Measurements from ENCODE around the gene HPDL. TPM values are rescaled to one million over a fixed set of nuclear protein-coding genes. Genes with fewer than 3 reads are reported as not detected.

HPDL gene
- total RNA-seq, 4 donors from 2014 or later, result 0.22 TPM; not detected in 3

DNA sequence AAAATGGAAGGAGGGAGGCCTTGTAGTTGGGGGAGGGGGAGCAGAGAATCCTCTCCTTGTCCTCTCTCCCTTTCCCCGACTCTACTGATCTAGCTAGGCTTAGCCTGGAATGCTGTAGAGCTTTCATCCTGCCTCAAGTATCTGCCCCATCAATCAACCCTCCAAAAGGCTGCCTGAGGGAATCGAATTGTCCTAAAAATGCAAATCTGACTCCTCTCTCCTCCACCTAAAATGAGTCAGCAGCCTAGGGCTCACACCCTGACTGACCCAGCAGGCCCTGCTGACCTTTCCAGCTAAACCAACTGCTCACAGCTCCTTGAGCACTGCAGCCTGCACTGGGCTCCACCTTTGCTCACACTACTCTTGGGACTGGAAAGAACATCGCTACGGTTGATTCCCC lies 2.8 kb downstream of the HPDL start:
- TF ChIP-seq, protein P1, sequence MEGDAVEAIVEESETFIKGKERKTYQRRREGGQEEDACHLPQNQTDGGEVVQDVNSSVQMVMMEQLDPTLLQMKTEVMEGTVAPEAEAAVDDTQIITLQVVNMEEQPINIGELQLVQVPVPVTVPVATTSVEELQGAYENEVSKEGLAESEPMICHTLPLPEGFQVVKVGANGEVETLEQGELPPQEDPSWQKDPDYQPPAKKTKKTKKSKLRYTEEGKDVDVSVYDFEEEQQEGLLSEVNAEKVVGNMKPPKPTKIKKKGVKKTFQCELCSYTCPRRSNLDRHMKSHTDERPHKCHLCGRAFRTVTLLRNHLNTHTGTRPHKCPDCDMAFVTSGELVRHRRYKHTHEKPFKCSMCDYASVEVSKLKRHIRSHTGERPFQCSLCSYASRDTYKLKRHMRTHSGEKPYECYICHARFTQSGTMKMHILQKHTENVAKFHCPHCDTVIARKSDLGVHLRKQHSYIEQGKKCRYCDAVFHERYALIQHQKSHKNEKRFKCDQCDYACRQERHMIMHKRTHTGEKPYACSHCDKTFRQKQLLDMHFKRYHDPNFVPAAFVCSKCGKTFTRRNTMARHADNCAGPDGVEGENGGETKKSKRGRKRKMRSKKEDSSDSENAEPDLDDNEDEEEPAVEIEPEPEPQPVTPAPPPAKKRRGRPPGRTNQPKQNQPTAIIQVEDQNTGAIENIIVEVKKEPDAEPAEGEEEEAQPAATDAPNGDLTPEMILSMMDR (IDR thresholded peaks at IDR 0.05; ENCODE audit: low read depth), result no peak

DNA sequence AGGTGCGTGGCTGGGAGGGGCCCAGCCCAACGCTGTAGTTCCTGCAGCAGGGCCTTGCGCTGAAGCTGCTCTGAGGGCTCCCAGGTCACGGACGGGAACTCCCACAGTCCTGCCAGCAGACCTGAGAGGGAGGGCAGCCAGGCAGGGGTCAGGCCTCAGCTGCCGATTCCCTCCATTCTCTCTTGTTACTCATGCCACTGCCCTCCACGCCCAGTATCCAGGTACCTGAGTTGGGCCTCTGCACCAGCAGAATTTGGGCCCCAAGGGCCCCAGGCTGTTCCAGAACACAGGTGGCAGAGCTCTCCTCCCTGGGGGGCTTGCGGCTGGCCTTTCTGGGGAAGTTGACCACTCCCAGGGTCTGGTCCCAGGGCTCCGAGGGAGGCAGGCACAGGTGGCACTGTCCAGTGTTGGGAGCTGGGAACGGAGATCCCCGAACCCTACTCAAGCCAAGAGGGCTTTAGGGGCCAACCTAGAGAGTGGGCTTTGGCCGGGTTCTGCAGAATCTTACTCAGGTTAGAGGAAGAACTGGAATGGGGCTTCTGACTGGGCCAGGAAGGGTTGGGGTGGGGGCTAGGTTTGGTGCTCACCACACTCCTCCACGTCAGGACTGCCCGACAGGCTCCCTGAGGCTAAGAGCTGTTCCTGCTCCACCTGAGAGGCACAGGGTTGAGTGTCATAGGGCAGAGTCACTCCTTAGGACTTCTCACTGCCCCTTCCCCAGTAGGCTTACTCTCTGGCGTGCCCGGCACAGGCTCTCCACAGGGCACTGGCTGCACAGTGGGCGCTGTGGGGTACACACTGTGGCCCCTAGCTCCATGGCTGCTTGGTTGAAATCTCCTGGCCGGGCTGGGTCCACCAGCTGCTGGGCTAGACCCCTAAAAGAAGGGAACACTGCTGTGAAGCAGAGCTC lies 5.0 kb downstream of the HPDL start:
- TF ChIP-seq, protein P1 (IDR thresholded peaks at IDR 0.05; ENCODE audit: low read depth), result no peak

DNA sequence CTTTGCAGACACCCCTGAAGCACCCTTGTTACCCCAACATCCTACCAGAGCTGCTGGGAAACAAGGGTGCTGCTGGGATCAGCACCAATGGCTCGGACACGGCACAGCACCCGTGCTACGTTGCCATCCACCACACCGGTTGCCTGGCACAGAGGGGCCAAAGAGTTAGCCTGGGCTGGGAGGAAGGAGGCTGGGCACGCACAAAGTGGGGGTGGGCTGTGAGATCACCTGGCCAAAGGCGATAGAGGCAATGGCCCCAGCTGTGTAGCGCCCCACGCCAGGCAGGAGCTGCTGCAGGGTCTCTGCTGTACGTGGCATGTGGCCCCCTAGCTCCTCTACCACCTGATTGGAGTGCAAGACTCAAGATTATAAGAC lies 5.6 kb downstream of the HPDL start:
- TF ChIP-seq, protein P1 (IDR thresholded peaks at IDR 0.05; ENCODE audit: low read depth), result no peak

DNA sequence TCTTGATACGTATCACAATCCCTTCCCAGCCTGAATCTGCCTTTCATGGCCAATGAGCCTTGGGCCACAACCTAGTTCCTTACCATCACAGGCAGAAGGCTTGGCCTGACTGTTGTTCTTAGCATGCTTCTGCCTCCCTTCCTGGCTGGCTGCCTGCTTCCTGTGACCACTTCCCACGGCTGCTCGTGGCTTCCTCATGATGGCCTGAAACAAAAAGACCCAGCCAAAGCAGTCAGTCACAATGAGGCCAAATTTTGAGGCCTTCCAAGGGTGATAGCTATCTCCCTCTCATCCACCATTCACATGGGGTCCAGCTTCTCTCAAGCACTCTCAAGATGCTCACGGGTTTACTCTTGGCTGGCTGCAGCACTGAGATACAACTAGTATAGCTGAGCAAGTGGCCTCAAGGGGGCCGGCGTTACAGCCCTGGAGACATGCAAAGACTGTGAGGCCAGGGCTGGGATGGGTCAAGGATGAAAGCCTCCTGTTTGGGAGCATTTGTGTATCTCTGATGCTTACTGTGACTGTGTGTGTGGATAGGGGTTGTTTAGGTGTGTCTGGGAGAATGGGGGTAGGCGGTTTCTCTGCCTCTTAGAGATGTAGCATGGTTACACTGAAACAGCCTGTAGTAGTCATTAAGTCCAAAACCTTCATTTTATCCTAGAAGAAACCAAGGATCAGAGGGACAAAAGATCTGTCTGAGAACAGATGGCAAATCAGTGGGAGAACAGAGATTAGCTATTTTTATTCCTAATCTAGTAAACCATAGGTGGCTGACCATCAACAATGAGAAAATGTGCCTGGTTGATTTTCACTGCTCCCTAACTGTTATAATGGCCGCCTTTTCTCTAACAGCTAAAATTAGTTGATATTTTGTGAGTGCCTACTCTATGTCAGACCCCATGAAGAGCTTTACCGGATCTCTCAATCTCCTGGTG lies 7.9 kb downstream of the HPDL start:
- TF ChIP-seq, protein P1 (IDR thresholded peaks at IDR 0.05; ENCODE audit: low read depth), result no peak

DNA sequence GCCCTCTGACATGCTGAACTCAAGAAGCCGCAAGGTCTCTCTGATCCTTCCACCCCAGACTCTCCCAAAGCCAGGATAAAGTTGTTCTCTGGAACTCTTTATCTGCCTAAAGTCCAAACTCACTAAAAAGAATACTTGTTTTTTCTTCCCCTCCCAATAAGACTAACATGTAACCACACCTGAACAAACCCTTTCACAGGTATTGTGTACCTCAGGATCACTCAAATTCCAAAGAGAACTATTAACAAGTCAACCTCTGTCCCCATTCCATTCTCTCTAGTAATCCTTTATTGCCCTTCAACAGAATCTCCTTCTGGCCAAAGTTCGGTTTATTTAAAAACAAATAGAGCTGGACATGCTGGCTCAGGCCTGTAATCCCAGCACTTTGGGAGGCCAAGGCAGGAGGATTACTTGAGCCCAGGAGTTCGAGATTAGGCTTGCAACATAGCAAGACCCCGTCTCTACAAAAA lies 9.2 kb downstream of the HPDL start:
- TF ChIP-seq, protein P1 (IDR thresholded peaks at IDR 0.05; ENCODE audit: low read depth), result no peak

DNA sequence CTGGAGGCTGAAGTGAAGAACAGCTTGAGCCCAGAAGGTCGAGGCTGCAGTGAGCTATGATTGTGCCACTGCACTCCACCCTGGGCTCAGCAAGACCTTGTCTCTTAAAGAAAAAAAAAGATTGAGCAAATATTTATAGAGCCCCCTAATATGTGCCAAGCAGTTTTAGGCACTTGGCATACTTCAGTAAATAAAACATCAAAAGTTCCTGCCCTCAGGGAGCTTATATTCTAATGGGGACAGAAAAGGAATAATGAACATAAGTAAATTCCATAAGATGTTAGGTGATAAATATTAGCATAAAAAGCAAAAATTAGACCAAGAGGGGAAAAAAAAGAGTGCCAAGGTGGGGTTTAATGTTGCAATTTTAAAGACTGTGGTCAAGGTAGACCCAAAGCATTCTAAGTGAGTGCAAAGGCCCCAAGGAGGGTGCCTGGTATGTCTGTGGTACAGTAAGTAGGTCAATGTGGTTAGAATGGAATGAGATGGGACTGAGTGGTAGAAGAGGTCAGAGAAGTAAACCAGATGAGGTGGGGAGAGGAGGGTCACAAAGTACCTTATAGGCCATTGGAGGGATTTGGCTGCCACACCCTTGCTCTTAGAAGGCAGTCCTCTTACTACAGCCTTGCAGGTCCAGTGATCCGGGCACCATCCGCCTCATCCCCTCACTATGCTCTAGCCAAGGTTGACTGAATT lies 11.1 kb downstream of the HPDL start:
- TF ChIP-seq, protein P1 (IDR thresholded peaks at IDR 0.05; ENCODE audit: low read depth), result no peak

All from subcutaneous adipose tissue (tissue), 4 donors.